Activated T-cell treated with anti-CD3 and anti-CD28 coated beads, Interleukin-2, amount 50 U/mL, for 72 hours (primary cell): ENCODE measurements around the gene SH3RF3. TPM values are rescaled to one million over a fixed set of nuclear protein-coding genes. Genes with fewer than 3 reads are reported as not detected.

ENCODE experiments used
- ATAC-seq, 2 donors: fragments of 150-1000 bp; cut with Tn5 transposase; replicated peaks in 1 of 2; 2 replicates each; pipeline ENCODE4 v1.10.0; 2021; ENCODE audit warnings: moderate library complexity in 2 of 2, mild to moderate bottlenecking in 1 of 2
- DNase-seq, 2 donors: peaks; one replicate each; pipeline ENCODE4 v3.0.0; 2021 to 2022; ENCODE audit warnings: mixed read lengths in 1 of 2
- H3K27ac Mint-ChIP-seq: one replicate; pipeline ENCODE4 v1.8.0; 2022; ENCODE audit warnings: mild to moderate bottlenecking, moderate library complexity, mixed read lengths
- H3K27me3 Mint-ChIP-seq: one replicate; pipeline ENCODE4 v1.8.0; 2022; ENCODE audit warnings: low read depth, mixed read lengths
- H3K36me3 Mint-ChIP-seq, 2 donors: one replicate each; pipeline ENCODE4 v1.8.0; 2022; ENCODE audit warnings: mixed read lengths in 2 of 2, mild to moderate bottlenecking in 1 of 2; ENCODE audit not compliant: insufficient read depth in 2 of 2
- H3K4me1 Mint-ChIP-seq: one replicate; pipeline ENCODE4 v1.8.0; 2022; ENCODE audit warnings: low read depth, mixed read lengths
- H3K4me3 Mint-ChIP-seq, 2 donors: one replicate each; pipeline ENCODE4 v1.8.0; 2022; ENCODE audit warnings: mild to moderate bottlenecking in 2 of 2, mixed read lengths in 2 of 2, moderate library complexity in 2 of 2
- H3K9me3 Mint-ChIP-seq, 2 donors: one replicate each; pipeline ENCODE4 v1.8.0; 2022; ENCODE audit warnings: mixed read lengths in 2 of 2
- total RNA-seq, 2 donors: library from RNA; stranded (reverse); gene quantifications; one replicate each; pipeline ENCODE4 v1.2.3, GENCODE V29; 2022

SH3RF3 gene
- total RNA-seq, 2 donors from 2014 or later: 1.0 to 1.2 TPM

DNA sequence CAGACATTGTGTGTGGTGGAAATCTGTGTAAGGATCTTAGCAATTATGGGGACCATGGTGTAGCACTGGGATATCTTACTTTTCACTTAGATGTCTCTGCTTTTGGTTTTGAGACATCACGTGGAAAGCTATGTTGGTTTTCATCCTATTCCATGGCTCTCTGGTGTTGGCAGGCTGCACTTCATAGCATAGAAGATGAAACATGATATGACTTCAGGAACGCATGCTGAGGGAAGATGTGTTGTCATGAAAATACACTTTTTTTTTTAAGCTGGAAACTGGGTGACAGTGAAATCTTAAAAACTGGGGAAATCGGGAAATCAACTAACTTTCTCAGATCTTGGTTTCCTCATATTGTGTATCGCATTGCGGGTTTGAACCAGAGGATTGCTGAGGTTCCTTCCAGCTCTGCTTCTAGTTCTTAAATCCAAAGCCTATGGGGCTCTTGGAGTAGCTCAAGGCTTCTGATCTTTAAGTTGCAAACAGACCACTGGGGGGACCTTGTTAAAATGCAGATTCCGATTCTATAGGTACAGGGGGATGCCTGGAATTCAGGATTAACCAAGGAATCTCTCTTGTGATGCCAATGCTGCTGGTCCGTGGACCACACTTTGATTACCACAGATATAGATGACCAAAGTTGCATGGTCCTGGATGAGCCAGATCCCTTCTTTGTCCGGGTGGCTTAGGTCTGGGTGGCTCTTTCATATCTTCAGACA, 160.7 kb downstream of the SH3RF3 start:
- no peak for ATAC-seq
- no peaks in the 10 kb centered on the region for H3K36me3 Mint-ChIP-seq
- H3K27me3 Mint-ChIP-seq: no peaks in the 10 kb centered on the region
- no peaks in the 10 kb centered on the region for H3K4me1 Mint-ChIP-seq
- no peak overlapping the region for H3K27ac Mint-ChIP-seq
- no peak overlapping the region for H3K4me3 Mint-ChIP-seq
- DNase-seq: no peak
- H3K9me3 Mint-ChIP-seq: no peaks in the 10 kb centered on the region

DNA sequence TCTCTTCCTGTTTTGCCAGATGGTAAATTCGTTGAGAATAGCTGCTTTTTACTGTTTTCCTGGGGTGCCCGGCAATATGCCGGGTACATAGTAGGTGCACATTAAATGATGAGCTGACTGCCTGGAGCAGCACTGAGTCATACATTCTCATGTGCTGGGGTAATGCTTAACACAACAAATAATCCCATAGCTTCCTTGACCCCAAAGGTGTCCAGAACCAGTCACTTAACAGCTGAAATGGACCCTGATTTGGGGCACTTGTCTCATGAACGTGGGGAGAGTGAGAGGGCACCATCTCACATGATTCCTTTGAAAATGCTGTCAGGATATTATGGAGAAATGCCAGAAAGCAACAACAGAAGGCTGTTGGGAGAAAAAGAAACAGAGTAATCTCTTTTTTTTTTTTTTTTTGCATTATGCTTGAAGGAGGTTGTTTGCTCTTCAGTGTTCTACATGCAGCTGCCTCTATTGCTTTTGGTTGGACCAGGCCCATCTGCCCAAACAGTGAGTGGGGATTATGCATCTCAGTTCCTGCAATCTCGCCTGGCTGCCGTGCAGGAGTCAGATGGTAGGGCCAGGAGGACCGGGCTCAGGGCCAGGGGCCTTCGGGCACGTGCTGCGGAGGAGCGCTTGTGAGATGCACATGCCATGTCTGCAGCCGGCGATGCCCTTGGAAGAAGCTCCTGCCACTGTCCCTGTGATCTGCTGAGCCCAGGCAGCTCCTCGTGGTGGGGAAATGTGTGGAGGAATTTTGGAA, 162.1 kb downstream of the SH3RF3 start:
- no peak overlapping the region for H3K4me3 Mint-ChIP-seq
- ATAC-seq (no peak), DNase-seq (no peak)
- no peaks in the 10 kb centered on the region for H3K27me3 Mint-ChIP-seq
- H3K36me3 Mint-ChIP-seq: no peaks in the 10 kb centered on the region
- no peak overlapping the region for H3K27ac Mint-ChIP-seq
- no peaks in the 10 kb centered on the region for H3K9me3 Mint-ChIP-seq
- H3K4me1 Mint-ChIP-seq: no peaks in the 10 kb centered on the region

DNA sequence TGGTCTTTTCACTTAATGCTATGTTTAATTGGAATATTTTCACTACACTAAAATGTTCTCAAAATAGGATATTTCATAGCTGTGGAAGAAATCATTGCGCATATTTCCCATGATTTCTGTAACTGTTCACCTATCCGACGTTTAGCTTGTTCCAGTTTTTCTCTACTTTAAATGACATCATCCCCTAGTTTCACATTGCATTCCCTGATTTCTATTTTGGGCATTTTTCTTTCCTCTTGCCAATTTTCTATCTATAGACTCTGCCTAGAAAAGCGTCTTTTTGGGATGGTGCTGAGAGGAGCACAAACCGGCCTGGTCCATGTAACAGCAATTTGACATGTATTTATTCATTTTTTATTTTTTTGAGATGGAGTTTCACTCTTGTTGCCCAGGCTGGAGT, 163.4 kb downstream of the SH3RF3 start:
- Mint-ChIP-seq H3K36me3 (no peaks in the 10 kb centered on the region), H3K27me3 (no peaks in the 10 kb centered on the region)

DNA sequence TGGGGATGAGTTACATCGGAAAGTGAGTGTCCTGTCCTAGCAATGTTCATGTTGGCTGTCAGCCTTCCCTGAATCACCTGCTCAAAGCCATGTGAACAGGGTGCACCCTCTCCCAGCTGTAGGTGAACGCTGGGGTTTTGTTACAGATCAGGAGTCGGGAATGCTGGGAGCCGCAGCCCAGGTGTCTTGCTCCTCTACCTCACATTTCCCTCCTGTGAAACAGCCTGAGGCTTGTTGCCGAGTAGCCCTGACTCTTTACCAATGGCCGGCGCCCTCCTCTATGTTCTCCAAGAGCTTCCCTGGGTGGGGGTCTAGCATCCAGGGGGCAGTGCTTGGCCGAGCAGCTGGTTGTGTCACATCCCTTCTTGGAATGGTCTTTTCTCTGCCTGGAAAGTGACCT, 164.7 kb downstream of the SH3RF3 start:
- ATAC-seq: no peak
- Mint-ChIP-seq H3K27me3 (no peaks in the 10 kb centered on the region), H3K27ac (no peak overlapping the region), H3K9me3 (no peaks in the 10 kb centered on the region), H3K4me3 (no peak overlapping the region), H3K36me3 (no peaks in the 10 kb centered on the region), H3K4me1 (no peaks in the 10 kb centered on the region)
- DNase-seq: no peak

More for the DNA sequence above, 163.4 kb downstream of the SH3RF3 start:
- DNase-seq (no peak), ATAC-seq (no peak)
- Mint-ChIP-seq H3K27ac (no peak overlapping the region), H3K4me1 (no peaks in the 10 kb centered on the region), H3K9me3 (no peaks in the 10 kb centered on the region), H3K4me3 (no peak overlapping the region)

DNA sequence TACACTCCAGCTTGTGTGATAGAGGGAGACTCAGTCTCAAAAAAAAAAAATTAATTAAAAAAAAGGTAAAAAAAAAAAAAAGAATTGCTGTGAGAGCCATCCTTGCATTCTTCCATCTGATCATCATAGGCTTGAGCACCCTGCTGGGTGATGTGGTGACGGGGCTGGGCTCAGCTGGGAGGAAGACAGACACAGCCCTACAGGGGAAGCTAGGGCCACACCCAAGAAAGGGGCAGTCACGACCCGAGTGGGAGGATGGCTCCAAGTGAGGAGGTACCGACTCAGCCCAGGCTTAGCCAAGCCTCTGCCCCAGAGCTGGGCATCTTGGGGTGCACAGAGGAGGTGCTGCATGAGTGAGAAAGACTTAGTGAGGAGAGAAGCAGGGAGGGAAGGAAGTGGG, 165.5 kb downstream of the SH3RF3 start:
- DNase-seq (no peak), ATAC-seq (no peak)
- Mint-ChIP-seq H3K27ac (no peak overlapping the region), H3K27me3 (no peaks in the 10 kb centered on the region), H3K9me3 (no peaks in the 10 kb centered on the region), H3K4me1 (no peaks in the 10 kb centered on the region), H3K4me3 (no peak overlapping the region), H3K36me3 (no peaks in the 10 kb centered on the region)

DNA sequence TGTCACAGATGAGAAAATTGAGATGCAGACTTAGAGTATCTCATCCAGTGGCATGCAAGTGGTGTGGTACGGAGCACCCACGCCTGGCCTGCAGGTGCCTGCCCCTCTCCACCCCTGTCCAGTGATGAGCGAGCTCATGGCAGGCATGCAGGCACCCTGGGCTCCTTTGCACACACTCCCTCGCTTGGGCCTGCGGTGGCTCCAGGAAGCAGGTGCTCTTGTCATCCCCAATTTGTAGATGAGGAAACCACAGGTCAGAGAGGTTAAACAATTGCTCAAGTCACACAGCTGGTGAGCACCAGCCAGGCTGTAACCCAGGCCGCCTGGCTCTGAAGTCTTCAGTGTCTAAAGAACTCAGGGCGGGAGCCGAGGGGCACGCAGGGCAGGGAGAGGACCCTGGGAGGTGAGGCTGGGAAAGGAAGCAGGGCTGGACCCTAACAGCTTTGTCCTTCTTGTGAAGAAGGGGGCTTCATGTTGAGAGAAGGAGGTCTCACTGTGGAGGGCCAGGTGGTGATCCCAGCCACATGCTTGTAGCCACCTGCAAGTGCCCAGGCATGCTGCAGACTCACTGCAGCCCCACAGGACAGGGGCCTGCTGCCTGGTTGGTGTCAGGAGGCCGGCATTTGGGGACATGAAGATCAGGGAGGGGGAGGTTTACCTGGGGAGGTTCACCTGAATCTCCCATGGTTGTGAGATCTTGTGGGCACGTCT, 166.2 kb downstream of the SH3RF3 start:
- Mint-ChIP-seq H3K4me1 (no peaks in the 10 kb centered on the region), H3K27me3 (no peaks in the 10 kb centered on the region), H3K36me3 (no peaks in the 10 kb centered on the region), H3K9me3 (no peaks in the 10 kb centered on the region), H3K4me3 (no peak overlapping the region), H3K27ac (no peak overlapping the region)
- no peak for ATAC-seq
- no peak for DNase-seq

DNA sequence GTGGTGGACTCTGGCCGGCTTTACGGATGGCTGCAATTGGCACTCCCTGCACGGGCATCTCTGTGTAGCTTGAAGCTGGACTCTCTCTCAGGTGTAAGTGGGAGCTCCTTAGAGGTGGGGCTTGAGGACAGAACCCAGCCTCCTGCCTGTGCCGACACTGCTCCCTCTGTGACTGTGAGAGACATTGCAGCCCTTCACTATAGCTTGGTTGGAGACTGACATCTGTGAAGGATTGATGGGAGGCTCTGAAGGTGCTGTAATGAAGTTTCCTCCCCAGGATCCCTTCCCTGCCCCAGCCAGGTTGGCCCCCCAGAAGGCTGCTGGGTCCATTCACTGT, 166.7 kb downstream of the SH3RF3 start:
- Mint-ChIP-seq H3K4me1 (no peaks in the 10 kb centered on the region), H3K36me3 (no peaks in the 10 kb centered on the region), H3K27me3 (no peaks in the 10 kb centered on the region), H3K27ac (no peak overlapping the region), H3K4me3 (no peak overlapping the region), H3K9me3 (no peaks in the 10 kb centered on the region)
- ATAC-seq: no peak
- DNase-seq: no peak

DNA sequence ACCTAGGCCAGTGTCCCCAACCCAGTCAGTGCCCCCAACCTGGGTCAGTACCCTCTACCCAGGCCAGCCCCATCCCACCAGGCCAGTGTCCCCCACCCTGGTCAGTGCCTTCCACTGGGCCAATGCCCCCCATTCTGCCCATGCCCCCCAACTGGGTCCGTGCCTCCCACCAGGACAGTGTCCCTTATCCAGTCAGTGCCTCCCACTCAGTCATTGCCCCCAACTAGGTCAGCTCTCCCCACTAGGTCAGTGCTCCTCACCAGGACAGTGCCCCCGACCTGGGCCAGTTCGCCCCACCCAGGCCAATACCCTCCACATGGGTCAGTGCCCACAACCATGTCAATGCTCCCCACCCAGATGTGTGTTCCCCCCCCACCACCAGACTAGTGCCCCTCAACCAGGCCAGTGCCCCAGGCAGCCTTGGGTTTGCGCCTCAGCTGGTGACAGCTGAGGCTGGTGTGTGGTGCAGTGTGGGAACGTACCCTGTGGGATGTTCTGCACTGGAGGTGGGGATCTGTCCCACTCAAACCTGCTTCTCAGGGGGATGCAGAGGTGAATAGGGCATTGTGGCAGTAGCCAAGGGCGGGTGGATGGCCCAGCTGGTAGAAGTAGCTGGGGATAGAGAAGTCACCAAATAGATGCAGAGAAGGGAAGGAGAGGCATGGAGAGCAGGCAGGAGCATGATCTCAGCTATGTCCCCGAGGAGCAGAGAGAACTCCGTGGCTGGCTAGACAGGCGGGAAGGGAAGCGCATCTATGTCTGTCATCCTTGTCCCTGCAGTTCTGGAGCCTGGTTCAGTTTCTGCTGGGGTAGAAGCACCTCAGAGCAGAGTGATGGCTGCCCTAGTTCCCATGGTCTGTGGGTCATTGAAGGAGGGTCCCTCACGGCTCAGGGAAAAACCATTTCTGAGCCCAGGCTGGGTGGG, 168.8 kb downstream of the SH3RF3 start:
- no peak for ATAC-seq
- H3K9me3 Mint-ChIP-seq: no peaks in the 10 kb centered on the region
- H3K36me3 Mint-ChIP-seq: no peaks in the 10 kb centered on the region
- H3K27me3 Mint-ChIP-seq: no peaks in the 10 kb centered on the region
- no peak overlapping the region for H3K27ac Mint-ChIP-seq
- no peaks in the 10 kb centered on the region for H3K4me1 Mint-ChIP-seq
- H3K4me3 Mint-ChIP-seq: no peak overlapping the region
- no peak for DNase-seq

DNA sequence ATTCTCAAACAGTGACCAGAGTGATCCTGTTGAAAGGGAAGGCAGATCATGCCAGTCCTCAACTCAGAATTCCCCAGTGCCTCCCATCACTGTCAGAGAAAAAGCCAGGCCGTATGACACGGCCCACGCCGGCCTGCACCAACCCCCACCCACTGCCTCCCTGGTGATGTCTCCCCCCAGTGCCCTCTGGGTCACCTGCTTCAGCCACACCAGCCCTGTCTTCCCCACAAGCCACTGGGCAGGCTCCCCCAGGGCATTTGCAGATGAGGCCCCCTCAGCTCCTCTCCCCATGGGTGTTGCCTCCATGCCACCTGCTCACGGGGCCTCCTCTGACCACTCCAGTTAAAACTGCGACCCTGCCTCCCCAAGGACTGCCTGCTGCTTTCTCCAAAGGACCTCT, 169.8 kb downstream of the SH3RF3 start:
- no peaks in the 10 kb centered on the region for H3K9me3 Mint-ChIP-seq
- H3K4me1 Mint-ChIP-seq: no peaks in the 10 kb centered on the region
- DNase-seq (no peak), ATAC-seq (no peak)
- no peaks in the 10 kb centered on the region for H3K36me3 Mint-ChIP-seq
- H3K4me3 Mint-ChIP-seq: no peak overlapping the region
- no peaks in the 10 kb centered on the region for H3K27me3 Mint-ChIP-seq
- H3K27ac Mint-ChIP-seq: no peak overlapping the region

DNA sequence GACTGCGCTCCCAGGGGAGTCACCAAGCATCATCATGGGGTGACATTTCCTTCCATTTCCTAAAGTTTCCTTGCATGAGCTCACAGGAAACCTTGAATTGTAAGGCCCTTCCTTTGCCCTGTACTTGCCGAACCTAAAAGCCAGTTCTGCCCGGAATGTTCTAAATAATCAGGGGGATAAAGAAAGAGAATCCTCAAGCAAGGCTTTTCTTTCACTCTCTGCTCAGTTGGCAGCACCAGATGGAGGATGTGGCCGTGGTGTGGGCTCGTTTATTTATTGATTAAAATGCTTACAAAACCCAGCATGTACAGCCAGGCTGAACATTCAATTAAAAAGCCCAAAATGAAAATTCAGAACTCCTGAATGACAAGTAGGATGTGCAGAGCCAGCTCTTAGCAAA, 170.5 kb downstream of the SH3RF3 start:
- ATAC-seq: no peak
- no peaks in the 10 kb centered on the region for H3K27me3 Mint-ChIP-seq
- H3K27ac Mint-ChIP-seq: no peak overlapping the region
- H3K36me3 Mint-ChIP-seq: no peaks in the 10 kb centered on the region
- H3K4me3 Mint-ChIP-seq: no peak overlapping the region
- no peaks in the 10 kb centered on the region for H3K4me1 Mint-ChIP-seq
- no peaks in the 10 kb centered on the region for H3K9me3 Mint-ChIP-seq
- no peak for DNase-seq

DNA sequence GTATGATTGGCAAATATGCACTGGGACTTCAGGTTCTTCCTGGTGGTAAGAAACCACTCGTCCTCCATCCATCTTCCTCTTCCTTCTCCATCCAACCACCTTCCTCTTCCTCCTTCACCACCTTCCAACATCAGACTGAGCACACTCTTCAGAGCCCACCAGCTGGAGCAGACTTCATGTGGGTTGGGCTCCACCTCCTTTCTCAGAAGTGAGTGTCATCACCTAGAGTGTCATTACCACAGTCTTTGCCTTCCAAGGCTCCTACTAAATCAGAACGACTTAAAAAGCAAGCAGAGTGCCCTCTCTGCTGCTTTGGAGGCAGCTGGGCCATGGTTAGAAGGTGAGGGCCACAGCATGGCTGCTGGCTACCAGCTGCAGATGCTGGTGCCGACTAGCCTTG, 171.6 kb downstream of the SH3RF3 start:
- peak in 1 of 2 donors; percentile 51 for ATAC-seq
- H3K36me3 Mint-ChIP-seq: no peaks in the 10 kb centered on the region
- no peak overlapping the region for H3K27ac Mint-ChIP-seq
- DNase-seq: no peak
- no peaks in the 10 kb centered on the region for H3K4me1 Mint-ChIP-seq
- no peak overlapping the region for H3K4me3 Mint-ChIP-seq
- no peaks in the 10 kb centered on the region for H3K27me3 Mint-ChIP-seq
- no peaks in the 10 kb centered on the region for H3K9me3 Mint-ChIP-seq

DNA sequence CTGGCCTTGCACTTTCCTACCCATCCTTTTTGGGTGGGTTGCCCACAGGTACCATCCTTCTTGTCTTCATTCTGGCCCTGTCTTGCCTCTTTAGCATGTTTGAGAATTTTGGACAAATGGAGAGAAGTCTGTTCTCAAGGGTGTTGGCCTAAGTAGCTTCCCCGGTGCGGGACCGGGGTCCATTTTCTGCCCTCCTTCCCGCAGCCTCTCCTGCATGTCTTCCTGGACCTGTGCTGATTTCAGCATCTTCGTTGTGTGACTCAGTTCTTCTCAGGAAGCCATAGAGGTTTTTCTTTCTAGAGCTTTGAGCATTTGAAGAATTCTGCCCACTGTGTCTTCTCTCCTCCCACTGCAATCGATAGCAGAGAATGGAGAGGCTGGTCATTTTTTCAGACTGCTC, 172.7 kb downstream of the SH3RF3 start:
- H3K4me1 Mint-ChIP-seq: no peaks in the 10 kb centered on the region
- DNase-seq (no peak), ATAC-seq (no peak)
- H3K27ac Mint-ChIP-seq: no peak overlapping the region
- H3K36me3 Mint-ChIP-seq: no peaks in the 10 kb centered on the region
- no peaks in the 10 kb centered on the region for H3K9me3 Mint-ChIP-seq
- H3K27me3 Mint-ChIP-seq: no peaks in the 10 kb centered on the region
- no peak overlapping the region for H3K4me3 Mint-ChIP-seq

DNA sequence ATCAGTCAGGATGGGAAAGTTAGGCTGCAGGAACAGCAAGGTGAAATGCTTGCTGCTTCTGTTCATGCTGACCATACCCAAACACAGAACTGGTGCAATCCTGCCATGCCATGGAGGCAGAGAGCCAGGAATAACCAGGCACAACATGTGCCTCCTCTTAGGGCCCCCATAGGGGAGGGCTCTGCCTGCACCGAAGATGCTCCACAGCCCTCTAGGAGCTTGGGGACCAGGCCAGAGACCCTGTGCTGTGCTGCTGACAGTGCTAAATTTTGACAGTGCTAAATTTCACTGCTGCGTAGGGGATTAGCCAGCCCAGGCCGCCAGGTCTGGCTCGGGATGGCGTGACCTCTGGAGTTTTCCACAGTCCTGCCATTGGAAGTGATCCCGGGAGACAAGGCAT, 173.3 kb downstream of the SH3RF3 start:
- no peaks in the 10 kb centered on the region for H3K4me1 Mint-ChIP-seq
- H3K36me3 Mint-ChIP-seq: no peaks in the 10 kb centered on the region
- H3K4me3 Mint-ChIP-seq: no peak overlapping the region
- H3K27ac Mint-ChIP-seq: no peak overlapping the region
- no peaks in the 10 kb centered on the region for H3K9me3 Mint-ChIP-seq
- DNase-seq (no peak), ATAC-seq (no peak)
- H3K27me3 Mint-ChIP-seq: no peaks in the 10 kb centered on the region
